NCI-H748 (cell line): ENCODE results near the gene DBNDD1.
"Not testable (repeated sequence)": the region's sequence is repeated elsewhere in the genome, so short reads cannot be mapped to it uniquely, and the experiment has no call there.

ENCODE experiments used
- DNase-seq: peaks from one replicate; lab custom pipeline; 2025; ENCODE audit not compliant: unreplicated experiment; lab: John Stamatoyannopoulos, UW

DBNDD1 gene

DNA sequence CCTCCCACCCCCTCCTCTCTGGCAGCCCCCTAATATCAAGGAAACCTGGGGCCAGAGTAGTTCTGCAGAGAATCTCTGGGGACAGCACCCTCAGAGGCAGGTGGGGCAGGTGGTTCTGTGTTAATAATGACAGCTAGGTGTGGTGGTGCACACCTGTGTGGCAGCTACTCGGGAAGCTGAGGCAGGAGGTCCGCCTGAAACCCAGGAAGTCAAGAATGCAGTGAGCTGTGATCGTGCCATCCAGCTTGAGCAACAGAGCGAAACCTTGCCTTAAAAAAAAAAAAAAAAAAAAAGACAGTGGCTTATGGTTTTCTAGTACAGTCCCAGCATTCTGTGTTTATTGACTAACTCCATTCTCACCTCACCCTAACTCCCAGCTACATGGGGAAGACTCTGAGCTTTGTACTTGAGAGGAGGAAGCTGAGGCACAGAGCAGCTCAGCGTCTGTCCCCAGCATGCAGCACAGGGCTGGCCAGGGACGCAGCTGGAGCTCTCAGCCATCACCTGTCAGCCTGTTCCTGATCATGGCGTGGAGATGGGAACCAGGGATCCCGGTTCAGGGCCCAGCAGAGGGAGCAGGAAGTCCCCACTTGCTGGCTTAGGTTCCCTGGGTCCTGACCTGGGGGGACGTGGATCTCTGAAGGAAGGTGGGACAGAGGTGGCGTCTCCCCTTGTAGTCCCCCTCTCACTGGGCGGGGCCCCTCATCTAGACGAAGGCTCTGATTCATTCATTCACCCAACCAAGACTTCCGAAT lies 6.1 kb downstream of the DBNDD1 start:
- no peak for DNase-seq

GRCh38 chr16:90011908-90012501 lies 7.3 kb downstream of the DBNDD1 start:
- no peak for DNase-seq

DNA sequence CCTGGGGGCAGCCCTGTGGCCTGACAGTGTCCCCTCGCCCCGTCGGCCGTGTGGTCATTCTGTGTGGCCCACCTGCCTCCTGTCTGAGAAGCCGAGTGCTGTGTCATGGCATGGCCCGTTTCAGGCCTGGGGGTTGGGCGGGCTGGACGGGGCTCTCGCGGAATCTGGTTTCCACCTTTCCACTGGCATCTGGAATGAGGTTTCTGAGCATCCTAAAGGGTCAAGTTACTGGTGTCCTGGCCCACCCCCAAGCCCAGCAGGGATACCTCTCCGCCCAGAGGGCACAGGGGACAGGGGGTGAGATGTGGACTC lies 7.8 kb downstream of the DBNDD1 start:
- no peak for DNase-seq

- no peak for DNase-seq
Observed at GRCh38 chr16:90010676-90011507, 8.4 kb downstream of the DBNDD1 start.

GRCh38 chr16:90009172-90009899 lies 9.9 kb downstream of the DBNDD1 start:
- DNase-seq, result no peak

- no peak for DNase-seq
Observed at GRCh38 chr16:90008708-90009145, 10.5 kb downstream of the DBNDD1 start.

- DNase-seq, result not testable (repeated sequence)
Observed at GRCh38 chr16:90007635-90008234, 11.5 kb downstream of the DBNDD1 start.

DNA sequence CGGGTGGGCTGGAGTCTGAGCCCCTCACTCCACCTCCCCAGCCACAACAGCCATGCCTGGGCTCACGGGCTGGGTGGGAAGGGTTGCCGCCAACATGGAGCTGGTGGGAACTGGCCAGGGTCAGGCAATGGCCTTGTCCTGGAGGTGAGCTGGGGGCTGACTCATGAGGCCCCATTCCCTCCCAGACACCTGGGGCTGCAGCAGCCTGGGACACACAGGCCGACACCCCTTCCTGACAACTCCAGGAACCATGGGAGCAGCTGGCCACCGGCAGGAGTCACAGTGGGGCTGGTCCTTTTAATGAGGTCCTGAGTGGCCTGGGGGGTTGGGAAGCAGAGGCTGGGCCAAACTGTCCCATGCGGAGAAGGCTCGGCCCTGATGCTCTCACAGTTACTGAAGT lies 12.2 kb downstream of the DBNDD1 start:
- DNase-seq, result no peak

DNA sequence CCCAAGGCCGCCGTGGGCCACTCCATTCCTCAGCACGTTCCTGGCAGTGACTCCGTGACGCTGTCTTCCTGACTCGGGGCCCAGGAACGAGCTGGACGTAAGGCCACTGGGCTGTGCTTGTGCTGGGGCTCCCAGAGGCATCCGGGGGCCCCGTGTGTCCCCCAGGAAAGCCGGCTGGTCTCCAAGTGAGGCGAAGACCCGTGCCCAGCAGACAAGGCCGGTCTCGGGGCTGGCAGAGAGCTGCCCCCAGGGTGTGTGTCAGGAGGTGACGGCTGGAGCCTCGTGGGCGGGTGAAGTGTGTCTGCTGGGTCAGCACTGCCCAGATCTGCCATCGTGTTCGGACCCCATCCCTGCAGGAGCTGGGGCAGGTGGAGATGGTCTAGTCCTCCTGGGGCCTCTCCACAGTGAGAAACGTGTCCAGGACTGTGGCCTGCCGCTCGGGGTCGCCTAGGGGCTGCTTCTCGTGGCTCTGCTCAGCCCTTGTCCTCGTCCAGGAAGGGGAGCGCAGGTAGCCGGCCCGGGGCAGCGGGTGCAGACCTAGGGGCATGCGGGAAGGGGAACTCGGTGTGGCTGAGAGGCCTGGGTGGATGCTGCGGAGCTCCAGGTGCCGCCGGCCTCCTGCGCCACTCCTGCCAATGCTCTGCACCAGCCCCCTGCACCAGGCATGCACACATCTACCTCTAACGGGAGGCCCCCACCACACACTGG lies 13.1 kb downstream of the DBNDD1 start:
- no peak for DNase-seq

DNA sequence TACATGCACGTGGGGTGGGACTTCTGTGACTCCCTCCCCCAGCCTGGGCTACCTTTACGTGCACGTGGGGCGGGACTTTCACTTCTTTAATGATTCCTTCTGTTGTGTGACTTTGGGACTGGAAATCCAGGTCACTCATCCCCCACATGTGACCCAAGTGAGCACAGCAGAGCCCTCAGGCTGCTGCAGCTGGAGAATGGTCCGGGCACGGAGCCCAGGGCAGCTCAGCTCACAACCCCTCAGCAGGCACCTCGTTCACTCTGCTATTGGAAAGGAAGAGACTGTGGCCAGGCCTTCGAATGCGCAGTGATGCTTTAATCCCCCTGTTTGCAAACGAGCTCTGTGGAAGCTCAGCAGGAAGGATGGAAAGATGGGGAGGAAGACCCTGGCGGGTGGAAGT lies 14.7 kb downstream of the DBNDD1 start:
- DNase-seq, result no peak

DNA sequence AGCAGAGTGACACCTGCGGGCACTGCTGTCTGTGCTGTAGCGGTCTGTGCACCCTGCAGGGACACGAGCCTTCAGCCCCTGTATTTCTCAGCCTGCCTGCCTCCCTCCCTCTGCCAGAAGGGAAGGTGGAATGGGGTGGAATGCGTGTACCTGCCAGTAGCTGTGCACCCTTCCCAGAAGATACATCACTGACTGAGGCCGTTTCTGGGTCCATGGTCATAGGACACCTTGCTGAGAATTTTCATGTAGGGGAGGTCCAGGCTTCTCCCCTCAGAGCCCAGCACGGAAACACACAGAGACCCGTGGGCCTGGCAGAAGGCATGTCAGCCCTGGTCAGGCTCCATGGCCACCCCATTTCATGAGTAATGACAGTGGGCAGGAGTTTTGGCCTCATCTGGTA lies 16.5 kb downstream of the DBNDD1 start:
- DNase-seq, result no peak

DNA sequence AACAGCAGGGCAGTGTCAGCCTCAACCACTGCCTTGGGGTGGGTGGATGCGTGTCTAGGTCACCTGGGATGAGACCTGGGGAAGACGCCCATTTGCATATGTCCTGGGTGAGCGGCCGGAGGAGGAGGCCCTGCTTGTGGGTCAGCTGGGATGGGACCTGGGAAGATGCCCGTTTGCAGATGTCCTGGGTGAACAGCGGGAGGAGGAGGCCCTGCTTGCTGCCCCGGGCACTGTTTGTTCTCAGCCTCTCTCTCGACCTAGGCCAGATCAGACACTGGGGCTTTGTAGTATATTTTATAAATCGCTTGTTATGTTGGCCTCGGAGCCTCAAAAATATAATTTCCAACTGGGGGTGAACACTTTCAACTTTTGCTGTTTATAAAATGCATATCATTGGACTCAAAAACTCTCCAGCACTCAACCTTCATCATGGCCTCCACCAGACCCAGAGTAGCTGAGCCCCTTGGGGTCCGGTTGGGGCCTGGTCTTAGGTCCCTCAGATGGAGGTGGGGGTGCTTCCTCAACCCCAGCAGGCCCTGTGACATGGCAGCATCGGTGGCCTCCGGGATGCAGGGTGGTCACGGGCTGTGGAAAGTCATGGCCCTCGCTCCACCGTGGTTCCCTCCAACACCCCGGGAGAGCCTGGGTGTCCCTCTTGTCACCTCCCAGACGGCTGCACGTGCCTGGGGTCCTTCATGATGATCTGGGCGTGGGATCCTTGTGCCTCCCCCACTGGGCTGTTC lies 17.3 kb downstream of the DBNDD1 start:
- DNase-seq, result no peak

GRCh38 chr16:90000733-90001427 lies 18.4 kb downstream of the DBNDD1 start:
- no peak for DNase-seq

DNA sequence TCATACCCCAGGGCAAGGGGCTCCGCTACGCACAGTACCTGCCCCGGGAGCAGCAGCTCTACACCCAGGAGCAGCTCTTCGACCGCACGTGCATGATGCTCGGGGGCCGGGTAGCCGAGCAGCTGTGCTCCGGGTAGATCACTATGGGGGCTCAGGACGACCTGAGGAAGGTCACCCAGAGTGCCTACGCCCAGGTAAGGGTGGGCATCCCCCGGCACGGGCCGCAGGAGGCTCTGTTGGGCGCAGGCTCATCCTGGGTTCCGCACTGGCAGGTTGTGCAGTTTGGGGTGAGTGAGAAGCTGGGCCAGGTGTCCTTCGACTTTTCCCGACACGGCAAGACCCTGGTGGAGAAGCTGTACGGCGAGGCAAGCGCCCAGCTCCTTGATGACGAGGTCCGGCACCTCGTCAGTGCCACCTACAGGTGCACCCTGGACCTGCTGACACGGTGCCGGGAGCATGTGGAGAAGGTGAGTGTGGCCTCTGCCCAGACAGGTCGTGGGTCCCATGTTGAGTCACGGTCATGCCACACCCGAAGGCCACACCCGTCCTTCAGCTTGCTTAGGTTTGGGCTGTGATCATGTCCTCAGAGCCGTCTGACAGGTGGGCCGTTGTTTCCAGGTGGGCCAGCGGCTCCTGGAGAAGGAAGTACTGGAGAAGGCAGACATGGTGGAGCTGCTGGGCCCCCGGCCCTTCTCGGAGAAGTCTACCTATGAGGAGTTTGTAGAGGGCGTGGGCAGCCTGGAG lies 19.3 kb downstream of the DBNDD1 start:
- DNase-seq, result no peak

- no peak for DNase-seq
Observed at GRCh38 chr16:89996178-89996489, 23.1 kb downstream of the DBNDD1 start.

DNA sequence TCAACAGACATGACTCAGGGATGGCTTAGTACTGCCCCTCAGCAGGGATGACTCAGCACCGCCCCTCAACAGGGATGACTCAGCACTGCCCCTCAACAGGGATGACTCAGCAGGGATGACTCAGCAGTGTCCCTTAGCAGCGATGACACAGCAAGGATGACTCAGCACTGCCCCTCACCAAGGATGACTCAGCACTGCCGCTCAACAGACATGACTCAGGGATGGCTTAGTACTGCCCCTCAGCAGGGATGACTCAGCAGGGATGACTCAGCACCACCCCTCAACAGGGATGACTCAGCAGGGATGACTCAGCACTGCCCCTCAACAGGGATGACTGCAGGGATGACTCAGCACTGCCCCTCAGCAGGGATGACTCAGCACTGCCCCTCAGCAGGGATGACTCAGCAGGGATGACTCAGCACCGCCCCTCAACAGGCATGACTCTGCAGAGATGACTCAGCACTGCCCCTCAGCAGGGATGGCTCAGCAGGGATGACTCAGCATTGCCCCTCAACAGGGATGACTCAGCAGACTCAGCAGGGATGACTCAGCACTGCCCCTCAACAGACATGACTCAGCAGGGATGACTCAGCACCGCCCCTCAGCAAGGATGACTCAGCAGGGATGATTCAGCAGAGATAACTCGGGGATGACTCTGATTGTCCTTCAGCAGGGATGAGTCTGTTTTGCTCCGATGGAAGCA lies 23.6 kb downstream of the DBNDD1 start:
- not testable (repeated sequence) for DNase-seq

DNA sequence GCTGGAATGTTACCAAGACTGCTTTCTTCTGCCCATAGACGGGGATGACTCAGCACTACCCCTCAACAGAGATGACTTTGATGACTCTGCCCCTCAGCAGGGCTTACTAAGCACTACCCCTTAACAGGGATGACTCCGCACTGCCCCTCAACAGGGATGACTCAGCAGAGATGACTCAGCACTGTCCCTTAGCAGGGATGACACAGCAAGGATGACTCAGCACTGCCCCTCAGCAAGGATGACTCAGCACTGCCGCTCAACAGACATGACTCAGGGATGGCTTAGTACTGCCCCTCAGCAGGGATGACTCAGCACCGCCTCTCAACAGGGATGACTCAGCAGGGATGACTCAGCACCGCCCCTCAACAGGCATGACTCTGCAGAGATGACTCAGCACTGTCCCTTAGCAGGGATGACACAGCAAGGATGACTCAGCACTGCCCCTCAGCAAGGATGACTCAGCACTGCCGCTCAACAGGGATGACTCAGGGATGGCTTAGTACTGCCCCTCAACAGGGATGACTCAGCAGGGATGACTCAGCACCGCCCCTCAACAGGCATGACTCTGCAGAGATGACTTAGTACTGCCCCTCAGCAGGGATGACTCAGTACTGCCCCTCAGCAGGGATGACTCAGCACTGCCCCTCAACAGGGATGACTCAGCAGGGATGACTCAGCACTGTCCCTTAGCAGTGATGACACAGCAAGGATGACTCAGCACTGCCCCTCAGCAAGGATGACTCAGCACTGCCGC lies 24.4 kb downstream of the DBNDD1 start:
- DNase-seq, result peak; percentile 14
